PFSK-1 (cell line): ENCODE data around the gene NRBP1.

Source experiments
- FOXP2 ChIP-seq: optimal IDR thresholded peaks from 2 replicates; pipeline ENCODE3; 2011; ENCODE audit warnings: borderline replicate concordance, control low read depth, inconsistent platforms; ENCODE audit not compliant: insufficient read depth; ENCODE audit errors: extremely low read length, extremely low read depth
- POLR2AphosphoS5 ChIP-seq: IDR thresholded peaks from 2 replicates; pipeline ENCODE4 v1.6.1; 2012; ENCODE audit warnings: low read depth, mild to moderate bottlenecking, control low read depth, low read length, moderate library complexity
- SIN3A ChIP-seq: IDR thresholded peaks from 2 replicates; pipeline ENCODE4 v1.6.1; 2012; ENCODE audit warnings: mild to moderate bottlenecking, low read length, moderate library complexity, borderline replicate concordance; ENCODE audit not compliant: insufficient read depth
- TAF1 ChIP-seq: IDR thresholded peaks from 2 replicates; pipeline ENCODE4 v1.6.1; 2012; ENCODE audit warnings: low read length, control low read depth, borderline replicate concordance; ENCODE audit not compliant: insufficient read depth
- TF ChIP-seq, protein P1 (sequence below), 2 experiments: IDR thresholded peaks; 2 replicates each; pipeline versions ENCODE4 v1.6.1 to v1.8.0; 2011 to 2012; ENCODE audit warnings: low read depth in 2 of 2, low read length in 2 of 2, control low read depth in 1 of 2, inconsistent platforms in 1 of 2, mild to moderate bottlenecking in 1 of 2, moderate library complexity in 1 of 2; ENCODE audit not compliant: insufficient read depth in 1 of 2

The NRBP1 gene

DNA sequence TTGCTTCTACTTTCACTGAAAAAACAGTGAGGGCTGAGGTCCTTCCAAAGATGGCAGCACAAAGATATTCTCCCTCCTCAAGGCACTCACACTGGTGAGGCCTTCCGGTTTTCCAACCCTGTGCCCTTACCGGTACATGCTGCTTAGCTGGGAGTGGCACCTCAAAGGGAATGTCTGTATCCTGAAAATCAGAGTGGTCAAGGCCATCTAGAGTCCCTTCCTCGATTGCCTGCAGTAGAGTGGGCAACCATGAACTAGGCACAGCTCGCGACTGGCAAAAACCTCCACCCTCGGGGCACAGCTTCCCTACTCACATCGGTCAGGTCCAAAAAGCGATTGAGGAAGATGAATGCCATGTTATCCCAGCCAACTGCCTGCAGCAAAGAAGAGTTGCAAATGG, 17.2 kb downstream of the NRBP1 start:
- TF ChIP-seq, protein P1, sequence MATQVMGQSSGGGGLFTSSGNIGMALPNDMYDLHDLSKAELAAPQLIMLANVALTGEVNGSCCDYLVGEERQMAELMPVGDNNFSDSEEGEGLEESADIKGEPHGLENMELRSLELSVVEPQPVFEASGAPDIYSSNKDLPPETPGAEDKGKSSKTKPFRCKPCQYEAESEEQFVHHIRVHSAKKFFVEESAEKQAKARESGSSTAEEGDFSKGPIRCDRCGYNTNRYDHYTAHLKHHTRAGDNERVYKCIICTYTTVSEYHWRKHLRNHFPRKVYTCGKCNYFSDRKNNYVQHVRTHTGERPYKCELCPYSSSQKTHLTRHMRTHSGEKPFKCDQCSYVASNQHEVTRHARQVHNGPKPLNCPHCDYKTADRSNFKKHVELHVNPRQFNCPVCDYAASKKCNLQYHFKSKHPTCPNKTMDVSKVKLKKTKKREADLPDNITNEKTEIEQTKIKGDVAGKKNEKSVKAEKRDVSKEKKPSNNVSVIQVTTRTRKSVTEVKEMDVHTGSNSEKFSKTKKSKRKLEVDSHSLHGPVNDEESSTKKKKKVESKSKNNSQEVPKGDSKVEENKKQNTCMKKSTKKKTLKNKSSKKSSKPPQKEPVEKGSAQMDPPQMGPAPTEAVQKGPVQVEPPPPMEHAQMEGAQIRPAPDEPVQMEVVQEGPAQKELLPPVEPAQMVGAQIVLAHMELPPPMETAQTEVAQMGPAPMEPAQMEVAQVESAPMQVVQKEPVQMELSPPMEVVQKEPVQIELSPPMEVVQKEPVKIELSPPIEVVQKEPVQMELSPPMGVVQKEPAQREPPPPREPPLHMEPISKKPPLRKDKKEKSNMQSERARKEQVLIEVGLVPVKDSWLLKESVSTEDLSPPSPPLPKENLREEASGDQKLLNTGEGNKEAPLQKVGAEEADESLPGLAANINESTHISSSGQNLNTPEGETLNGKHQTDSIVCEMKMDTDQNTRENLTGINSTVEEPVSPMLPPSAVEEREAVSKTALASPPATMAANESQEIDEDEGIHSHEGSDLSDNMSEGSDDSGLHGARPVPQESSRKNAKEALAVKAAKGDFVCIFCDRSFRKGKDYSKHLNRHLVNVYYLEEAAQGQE (IDR thresholded peaks at IDR 0.05; ENCODE audit: insufficient read depth in 1 of 2, low read depth in 2 of 2, low read length in 2 of 2), result no peak
- no peak for TF ChIP-seq TAF1
- no peak for TF ChIP-seq SIN3A
- no peak for TF ChIP-seq FOXP2
- TF ChIP-seq POLR2AphosphoS5, result no peak

DNA sequence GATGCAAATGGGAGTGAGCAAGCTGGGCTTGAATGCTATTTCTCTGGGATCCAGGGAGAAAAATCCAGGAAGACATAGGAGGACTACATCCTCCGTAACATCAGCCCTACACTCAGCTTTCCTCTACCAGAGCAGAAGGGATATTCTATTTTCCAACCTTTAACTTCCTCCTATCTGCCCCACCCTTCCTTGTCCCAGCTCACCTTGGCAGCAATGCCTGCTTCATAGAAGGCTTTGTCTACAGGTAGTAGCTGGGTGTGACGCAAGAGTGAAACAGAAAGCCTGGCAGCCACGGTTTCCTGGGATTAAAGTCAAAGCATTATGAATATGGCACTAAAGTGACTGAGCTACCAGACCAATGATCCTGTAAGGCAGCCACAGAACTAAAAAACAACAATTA, 17.6 kb downstream of the NRBP1 start:
- TF ChIP-seq TAF1 (no peak), POLR2AphosphoS5 (no peak), FOXP2 (no peak), SIN3A (no peak)
- TF ChIP-seq, protein P1 (IDR thresholded peaks at IDR 0.05; ENCODE audit: insufficient read depth in 1 of 2, low read depth in 2 of 2, low read length in 2 of 2), result no peak

DNA sequence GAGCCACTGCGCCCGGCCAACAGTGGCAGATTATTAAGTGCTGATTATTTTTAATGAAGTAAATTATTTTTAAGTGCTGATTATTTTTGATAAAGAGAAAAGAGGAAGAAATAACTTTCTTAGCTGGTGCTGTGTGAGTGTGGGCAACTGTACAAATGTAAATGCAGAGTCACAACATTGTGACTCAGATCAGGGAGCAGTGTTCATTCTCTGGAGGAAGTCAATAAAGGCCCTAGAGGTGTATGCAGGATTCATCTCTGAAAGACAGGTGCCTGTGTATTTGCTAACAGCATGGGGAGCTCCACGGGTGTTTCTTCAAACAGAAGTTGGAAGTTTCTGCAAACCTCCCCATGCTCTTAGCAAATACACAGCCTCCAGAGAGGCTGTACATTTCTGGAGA, 19.9 kb downstream of the NRBP1 start:
- TF ChIP-seq FOXP2, result no peak
- no peak for TF ChIP-seq TAF1
- TF ChIP-seq, protein P1 (IDR thresholded peaks at IDR 0.05; ENCODE audit: insufficient read depth in 1 of 2, low read depth in 2 of 2, low read length in 2 of 2), result no peak
- no peak for TF ChIP-seq SIN3A
- TF ChIP-seq POLR2AphosphoS5, result no peak

DNA sequence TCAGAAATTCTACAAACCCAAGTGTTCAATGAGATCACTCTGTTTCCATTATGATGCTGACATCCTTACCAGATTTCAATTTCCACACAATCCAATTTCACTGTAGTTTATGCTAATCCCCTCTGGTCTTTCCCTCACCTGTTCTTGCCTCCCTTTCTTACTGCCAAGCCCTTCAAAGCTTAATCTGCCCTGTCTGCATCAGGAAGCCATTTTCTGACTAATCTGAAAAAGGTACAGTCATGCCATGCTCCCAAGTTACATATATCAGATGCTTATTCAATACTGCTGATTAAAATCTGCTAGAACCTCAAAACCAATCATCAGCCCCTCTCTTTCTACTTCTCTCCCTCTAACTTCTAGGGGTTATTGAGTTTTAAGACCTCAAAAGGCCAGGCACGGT, 22.7 kb downstream of the NRBP1 start:
- TF ChIP-seq, protein P1 (IDR thresholded peaks at IDR 0.05; ENCODE audit: insufficient read depth in 1 of 2, low read depth in 2 of 2, low read length in 2 of 2), result no peak
- TF ChIP-seq FOXP2 (no peak), POLR2AphosphoS5 (no peak), TAF1 (no peak)

DNA sequence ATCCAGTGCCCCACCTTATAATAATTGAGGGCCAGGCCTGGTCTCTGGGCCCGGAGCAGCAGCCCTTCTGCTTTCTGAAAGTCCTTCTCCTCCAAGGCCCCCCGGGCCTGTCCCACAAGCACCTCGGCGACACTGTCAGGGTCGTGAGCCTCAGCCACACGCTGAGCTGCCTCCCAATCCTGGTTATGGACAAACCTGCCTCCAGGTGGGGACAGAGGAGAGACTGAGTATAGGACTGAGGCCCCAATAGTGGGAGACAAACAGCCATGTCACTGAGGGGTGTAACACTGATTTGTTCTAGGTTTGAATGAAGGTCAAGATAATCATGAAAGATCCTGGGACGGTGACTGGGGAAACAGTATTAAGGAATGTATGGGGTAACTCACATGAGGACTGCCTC, 25.5 kb downstream of the NRBP1 start:
- TF ChIP-seq SIN3A, result no peak
- TF ChIP-seq TAF1, result no peak
- TF ChIP-seq POLR2AphosphoS5, result no peak
- no peak for TF ChIP-seq FOXP2
- TF ChIP-seq, protein P1 (IDR thresholded peaks at IDR 0.05; ENCODE audit: insufficient read depth in 1 of 2, low read depth in 2 of 2, low read length in 2 of 2), result no peak
